Measurements from ENCODE around the gene POLD3.

DNA sequence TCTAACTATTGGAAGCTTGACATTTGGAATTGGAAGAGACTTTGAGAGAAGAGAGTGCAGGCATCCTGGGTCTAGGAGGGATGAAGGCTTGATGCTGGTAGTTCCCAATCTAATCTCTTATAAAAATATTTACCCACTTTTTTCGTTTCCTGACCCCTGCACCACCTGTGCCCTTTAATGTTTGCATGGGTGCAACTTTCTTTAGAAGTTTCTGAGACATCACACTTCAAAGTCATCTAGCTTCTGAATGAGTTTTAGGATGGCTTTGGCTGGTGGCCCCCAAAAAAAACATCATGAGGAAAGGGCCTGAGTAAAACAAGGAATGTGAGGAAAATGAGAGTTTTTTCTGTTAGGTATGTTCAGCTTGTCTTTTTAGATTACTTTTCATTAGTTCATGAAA is 1.1 kb downstream of the POLD3 start:
- TF ChIP-seq, protein P1, sequence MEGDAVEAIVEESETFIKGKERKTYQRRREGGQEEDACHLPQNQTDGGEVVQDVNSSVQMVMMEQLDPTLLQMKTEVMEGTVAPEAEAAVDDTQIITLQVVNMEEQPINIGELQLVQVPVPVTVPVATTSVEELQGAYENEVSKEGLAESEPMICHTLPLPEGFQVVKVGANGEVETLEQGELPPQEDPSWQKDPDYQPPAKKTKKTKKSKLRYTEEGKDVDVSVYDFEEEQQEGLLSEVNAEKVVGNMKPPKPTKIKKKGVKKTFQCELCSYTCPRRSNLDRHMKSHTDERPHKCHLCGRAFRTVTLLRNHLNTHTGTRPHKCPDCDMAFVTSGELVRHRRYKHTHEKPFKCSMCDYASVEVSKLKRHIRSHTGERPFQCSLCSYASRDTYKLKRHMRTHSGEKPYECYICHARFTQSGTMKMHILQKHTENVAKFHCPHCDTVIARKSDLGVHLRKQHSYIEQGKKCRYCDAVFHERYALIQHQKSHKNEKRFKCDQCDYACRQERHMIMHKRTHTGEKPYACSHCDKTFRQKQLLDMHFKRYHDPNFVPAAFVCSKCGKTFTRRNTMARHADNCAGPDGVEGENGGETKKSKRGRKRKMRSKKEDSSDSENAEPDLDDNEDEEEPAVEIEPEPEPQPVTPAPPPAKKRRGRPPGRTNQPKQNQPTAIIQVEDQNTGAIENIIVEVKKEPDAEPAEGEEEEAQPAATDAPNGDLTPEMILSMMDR (IDR thresholded peaks at IDR 0.05) = no peak
- no peak for TF ChIP-seq POLR2A (IDR thresholded peaks at IDR 0.05)

Data from body of pancreas (tissue), 4 donors.